GM19043 (cell line): ENCODE results near the gene ABCA2.
"Not testable (repeated sequence)": the region's sequence is repeated elsewhere in the genome, so short reads cannot be mapped to it uniquely, and the experiment has no call there.

Experiments used
- ATAC-seq: cut with Tn5 transposase; IDR thresholded peaks from one replicate; pipeline ENCODE4 v1.9.1; 2021; ENCODE audit warnings: low read depth; ENCODE audit not compliant: unreplicated experiment

The ABCA2 gene

DNA sequence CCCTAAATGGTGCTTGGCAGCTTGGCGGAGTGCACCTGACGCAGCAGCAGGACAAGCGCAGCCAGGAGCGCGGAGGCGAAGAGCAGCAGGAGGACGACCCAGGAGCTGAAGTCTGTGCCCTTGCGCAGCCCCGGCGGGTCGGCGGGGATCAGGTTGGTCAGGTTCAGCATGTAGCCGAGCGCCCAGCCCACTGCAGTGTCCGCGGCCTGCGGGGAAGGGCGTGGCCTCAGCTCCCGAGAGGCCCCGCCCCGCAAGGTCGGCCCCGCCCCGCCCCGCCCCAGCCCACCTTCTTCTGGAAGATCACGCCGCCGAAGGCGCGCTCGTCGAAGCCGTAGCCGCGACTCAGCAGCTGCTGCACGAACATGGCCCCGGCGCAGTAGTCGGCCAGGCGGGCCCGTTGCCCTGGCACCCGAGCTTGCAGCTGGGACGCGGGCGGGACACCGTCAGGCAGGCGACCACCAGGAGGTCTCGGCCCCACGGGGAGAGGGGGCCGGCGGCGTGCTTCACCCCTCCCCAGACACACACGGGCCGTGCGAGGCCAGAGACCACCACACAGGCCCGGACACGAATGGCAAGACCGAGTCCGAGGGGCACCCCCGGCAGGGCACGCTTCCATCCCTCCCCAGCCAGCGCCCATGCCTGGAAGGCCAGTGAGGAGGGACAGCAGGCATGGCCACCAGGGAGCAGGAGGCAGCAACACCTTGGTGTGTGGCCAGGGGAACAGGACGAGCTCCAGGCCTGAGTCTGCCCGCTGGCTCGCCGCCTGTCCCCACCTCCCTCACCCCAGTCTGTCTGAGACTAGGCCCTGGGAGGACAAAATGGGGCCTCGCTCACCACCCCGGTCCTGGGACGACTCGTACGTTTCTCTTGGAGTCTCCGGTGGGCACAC, 20.9 kb upstream of the ABCA2 start:
- no peak for ATAC-seq

GRCh38 chr9:137046088-137046787, 18.2 kb upstream of the ABCA2 start, which contains the start of gene NPDC1:
Gene NPDC1, minus strand, starts transcription at chr9:137046177. Its CDS starts 188 bp downstream, at chr9:137045989.
- ATAC-seq: no peak

- ATAC-seq: no peak
Observed at GRCh38 chr9:137045294-137046087, 17.5 kb upstream of the ABCA2 start.

DNA sequence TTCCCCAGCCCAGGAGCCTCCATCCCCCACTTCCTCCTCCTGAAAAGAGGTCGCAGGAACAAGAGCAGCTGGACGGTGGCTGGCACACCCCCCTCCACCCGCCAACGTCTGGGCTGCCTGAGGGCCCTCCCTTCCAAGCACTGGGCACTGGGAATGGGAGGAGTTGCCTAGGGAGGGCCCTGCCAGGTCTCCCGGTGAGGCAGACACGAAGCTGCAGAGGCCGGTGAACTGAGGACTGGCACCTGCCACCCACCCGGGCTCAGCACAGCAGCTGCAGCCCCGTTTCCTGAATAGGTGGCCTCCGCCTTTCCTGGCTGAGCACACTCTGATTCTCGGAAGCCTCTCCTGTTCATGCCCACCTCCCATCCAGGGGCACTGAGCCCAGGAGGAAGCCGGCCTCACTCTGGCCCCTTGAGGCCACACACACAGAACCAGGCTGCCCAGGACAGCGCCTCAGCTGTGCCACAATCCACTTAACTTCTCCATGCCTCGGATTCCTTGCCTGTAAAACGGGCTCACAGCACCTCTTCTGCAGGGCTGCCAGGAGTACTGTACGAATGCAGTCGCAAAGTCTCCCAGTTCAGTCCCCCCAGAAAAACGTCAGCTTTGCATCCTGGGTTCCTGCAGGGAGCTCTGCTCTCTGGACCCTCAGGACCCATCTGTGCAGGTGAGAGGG, 16.6 kb upstream of the ABCA2 start:
- ATAC-seq: no peak

DNA sequence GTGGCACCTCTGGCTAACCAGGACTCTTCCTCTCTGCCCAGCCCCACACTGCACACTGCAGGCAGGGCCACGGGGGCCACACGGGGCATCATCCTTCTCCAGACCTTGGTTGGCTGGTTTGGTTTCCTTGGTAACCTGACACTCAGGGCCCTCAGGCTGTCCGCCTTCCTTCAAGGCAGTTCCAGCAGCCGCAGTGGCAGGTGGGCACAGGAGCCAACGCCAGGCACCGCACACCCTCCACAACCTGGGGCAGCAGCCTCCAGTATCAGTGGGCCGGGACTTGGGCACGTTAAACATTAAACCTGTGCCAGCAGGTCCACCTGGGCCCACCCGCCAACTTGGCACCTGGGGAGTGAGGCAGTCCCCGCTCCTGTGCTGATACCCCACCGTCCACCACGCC, 16.0 kb upstream of the ABCA2 start:
- ATAC-seq: no peak

- no peak for ATAC-seq
Observed at GRCh38 chr9:137042751-137043727, 15.0 kb upstream of the ABCA2 start.

DNA sequence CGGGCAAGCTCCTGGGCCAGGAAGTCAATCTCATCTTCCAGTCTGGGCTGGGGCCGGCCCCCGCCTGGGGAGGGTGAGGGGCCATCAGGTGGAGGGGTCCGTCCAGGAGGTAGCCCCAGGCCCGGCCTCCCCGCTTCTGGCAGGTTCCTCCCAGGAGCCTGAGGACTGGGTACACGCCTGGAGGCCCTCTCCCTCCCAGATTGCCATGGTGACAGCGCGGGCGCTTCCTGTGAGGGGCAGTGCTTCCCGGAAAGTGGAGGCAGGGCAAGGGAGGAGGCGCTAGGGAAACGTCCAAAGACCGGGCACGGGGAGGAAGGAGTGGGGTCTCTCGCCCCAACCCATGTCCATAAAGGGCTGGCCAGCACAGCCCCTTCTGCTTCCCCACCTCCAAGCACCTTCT, 13.1 kb upstream of the ABCA2 start:
- no peak for ATAC-seq

DNA sequence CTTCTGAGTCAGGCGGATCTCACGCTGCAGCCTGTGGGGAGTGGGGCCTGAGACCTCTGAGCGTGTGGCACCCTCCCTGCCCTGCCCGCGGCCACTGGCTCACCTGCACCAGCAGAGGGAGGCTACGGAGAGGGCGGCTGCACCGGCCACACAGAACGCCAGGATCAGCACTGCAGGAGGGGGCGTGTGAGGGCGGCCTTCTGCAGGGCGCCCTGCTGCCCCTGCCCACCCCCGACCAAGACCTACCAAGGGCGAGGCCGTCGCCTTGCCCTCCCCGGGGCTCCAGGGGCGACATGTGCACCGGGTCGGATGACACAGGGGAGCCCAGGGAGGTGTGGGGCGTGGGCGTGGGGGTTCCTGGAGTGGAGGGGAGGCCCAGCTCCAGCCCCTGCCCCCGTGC, 12.5 kb upstream of the ABCA2 start:
- no peak for ATAC-seq

DNA sequence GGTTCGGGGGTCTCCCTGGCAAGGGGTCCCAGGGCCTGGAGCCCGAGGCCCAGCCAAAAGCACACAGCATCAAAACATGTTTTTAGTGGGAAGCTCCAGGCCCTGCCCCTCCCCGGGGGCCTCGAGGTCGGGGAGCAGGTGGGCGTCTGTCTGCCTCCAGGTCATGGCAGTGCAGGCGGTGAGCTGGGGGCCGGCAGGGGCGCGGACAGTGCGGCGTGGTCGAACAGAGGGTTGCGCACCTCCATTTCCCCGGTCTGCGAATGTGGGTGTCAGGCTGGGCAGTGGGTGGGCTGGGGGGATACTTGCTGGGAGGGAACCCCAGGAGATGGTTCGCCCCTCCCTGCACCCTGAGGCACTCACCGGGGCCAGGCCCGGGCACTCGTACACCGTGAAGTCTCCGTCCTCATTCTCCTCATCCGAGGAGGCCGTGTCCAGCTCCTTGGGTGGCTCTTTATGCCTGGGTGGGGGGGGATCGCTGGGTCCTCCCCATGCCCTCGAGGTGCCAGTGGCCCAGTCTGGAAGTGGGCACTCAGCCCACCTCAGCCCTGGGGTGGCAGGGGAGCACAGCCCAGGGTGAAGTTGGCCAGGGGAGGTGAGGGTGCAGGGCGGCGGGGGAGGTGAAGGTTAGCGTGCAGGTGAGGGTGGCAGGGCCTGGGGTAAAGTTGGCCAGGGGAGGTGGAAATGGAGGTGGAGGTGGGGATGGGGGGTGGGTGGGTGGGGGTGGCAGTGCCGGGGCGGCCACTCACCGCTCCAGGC, 11.8 kb upstream of the ABCA2 start:
- no peak for ATAC-seq

- no peak for ATAC-seq
Observed at GRCh38 chr9:137038916-137039315, 10.9 kb upstream of the ABCA2 start.

GRCh38 chr9:137037483-137037882, 9.4 kb upstream of the ABCA2 start:
- ATAC-seq: no peak

DNA sequence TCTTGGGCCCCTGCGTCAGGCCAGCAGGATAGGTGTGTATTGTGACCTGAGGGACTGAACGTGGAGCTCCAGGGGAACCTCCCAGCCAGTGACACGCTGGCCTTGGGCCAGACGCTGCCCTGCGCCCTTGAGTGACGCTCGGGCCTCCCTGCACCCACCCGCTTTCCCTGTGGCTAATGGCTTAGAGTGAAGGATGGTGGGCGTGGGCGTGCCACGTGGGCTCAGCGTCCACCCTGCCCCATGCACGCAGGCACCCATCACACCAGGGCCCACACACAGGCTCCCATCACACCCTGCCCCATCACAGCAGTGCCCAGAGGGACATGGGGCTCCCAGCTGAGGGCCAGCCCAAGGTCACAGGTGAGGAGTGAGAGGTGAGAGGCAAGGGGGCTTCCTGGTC, 9.0 kb upstream of the ABCA2 start:
- no peak for ATAC-seq

DNA sequence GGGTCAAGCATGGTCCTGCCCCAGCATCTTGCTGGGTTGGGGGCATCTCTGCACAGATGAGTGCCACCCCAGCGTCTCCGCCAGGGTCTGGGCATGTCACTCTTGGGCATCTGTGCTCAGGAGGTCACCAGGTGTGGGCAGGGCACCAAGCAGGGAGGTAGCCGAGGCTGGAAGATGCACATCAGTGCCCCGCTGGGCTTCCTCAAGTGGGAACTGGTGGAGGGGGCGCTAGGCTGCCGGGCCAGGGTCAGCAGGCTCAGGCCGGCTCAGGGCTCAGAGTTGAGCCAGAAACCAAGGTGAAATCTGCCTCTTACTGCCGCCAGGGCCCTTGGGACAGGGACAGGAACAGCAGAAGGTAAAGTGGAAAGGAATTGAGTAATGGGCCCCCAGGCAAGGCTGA, 7.9 kb upstream of the ABCA2 start:
- ATAC-seq: no peak

DNA sequence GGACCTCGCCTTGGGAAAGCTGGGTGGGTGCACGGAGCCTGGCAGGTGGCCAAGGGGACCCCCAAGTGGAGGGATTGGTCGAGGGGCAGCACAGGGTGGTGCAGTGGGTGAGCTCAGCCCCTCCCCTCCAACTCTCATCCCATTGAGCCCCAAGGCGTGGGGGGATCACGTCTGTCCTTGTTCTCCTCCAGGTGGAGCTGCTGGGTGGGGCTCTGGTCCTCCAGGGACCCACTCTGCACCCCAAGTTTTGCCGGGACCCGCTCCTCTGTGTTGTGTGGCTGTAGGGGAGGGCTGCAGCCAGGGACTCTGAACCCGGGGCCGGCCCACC, 7.4 kb upstream of the ABCA2 start:
- no peak for ATAC-seq

DNA sequence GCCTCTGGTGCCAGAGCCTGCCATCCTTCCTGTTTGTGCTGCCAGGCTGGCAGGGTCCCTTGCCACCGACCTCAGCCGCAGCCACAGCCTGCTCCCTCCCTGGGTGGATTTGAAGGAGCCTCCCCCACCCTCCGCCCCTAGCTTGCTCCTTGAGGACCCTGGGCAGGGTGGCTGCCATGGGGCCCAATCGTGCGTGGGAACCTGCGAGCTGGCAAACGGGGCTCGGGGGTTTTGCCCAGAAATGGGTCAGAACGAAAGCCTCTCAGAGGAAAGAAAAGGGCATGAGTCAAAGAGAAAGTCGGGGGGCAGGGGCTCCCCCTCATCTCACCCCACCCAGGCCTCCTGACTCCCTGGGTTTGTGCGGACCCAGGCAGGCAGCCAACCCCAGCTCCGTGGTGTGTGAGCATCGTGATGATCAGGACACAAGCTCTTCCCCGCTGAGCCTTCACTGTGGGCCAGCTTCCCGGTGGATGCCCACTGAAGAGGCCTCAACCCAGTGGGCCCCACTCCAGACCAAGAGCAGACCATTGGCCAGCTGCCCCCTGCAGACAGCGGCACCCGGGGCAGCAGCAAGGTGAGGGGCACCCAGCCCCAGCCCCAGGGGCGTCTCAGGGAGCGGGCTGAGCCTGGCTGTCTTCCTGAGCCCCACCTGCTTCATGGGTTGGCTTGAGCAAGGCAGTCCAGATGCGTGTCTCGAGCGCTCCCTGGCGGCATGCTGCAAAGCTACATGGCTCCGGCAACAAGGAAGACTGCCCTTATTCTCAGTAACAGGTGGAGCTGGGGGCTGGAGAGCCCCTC, 6.9 kb upstream of the ABCA2 start:
- ATAC-seq: peak; percentile 52

DNA sequence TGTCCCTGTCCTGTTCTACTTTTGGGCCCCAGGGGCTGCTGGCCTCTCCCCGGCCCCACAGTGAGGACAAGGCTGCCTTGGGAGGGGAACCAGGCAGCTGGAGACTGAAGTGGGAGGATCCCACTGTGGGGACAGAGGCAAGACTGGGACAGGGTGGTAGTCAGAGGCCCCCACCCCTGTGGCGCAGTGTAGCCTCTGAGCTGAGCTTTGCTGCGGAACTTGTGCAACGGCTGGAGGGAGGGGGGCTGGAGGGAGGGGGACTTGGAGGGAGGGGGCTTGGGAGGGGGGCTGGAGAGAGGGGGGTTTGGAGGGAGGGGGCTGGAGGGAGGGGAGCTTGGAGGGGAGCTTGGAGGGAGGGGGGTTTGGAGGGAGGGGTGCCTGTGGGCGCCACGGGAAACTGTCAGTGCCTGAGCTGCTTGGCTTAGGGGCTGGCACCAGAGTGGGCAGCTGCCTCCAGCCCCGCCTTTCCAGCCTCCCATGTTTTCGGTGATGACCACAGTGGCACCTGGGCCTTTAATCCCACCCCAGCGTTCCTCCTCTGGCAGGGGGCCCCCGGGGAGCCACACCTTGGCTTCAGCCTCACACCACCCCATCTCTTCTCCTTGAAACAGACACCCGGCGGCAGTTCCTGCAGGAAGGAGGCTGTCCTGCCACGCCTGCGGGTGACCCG, 6.1 kb upstream of the ABCA2 start:
- ATAC-seq: no peak

GRCh38 chr9:137033481-137033880, 5.4 kb upstream of the ABCA2 start:
- not testable (repeated sequence) for ATAC-seq
